ENCODE measurements around the gene CUX1. TPM values are rescaled to one million over a fixed set of nuclear protein-coding genes. Genes with fewer than 3 reads are reported as not detected.

Gene CUX1
- polyA plus RNA-seq, 1 experiment, result 29.7 TPM

DNA sequence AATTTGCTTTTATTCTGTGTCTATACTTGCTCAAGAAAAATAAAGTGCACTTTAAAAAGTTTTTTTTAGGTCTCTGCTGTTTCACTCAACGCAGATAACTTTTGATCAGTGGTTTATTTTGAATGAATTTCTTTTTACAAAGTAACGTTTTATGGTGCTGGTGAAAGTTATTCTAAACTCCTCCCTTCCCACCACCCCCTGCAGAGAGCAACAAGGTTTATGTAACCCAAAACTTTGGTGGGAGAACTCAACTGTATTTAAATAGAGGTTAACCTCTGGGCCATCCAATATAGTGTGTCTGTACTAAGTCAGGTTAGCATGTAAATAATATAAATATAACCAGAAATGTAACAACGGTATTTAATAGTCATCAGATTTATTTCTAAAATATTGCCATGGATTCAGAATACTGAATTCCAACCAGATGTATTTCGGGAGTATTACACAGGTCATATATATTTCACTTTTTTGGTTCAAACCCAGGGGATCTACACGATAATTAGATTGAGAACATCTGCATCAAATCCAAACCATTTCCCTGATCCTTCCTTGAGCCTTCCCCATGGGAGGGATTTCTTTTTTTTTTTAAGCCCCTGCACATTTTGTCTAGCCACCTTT, 3.9 kb upstream of the CUX1 start:
- TF ChIP-seq, protein P1, sequence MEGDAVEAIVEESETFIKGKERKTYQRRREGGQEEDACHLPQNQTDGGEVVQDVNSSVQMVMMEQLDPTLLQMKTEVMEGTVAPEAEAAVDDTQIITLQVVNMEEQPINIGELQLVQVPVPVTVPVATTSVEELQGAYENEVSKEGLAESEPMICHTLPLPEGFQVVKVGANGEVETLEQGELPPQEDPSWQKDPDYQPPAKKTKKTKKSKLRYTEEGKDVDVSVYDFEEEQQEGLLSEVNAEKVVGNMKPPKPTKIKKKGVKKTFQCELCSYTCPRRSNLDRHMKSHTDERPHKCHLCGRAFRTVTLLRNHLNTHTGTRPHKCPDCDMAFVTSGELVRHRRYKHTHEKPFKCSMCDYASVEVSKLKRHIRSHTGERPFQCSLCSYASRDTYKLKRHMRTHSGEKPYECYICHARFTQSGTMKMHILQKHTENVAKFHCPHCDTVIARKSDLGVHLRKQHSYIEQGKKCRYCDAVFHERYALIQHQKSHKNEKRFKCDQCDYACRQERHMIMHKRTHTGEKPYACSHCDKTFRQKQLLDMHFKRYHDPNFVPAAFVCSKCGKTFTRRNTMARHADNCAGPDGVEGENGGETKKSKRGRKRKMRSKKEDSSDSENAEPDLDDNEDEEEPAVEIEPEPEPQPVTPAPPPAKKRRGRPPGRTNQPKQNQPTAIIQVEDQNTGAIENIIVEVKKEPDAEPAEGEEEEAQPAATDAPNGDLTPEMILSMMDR (IDR thresholded peaks at IDR 0.05; ENCODE audit: low read depth, low read length), result no peak
- Histone ChIP-seq H3K27ac (ENCODE audit: low read depth, low read length) (no peak overlapping the region), H3K4me3 (ENCODE audit: low read depth, low read length) (peak overlapping the region; percentile 78), H3K9me3 (ENCODE audit: control insufficient read depth, insufficient read depth, low read length) (no peaks in the 10 kb centered on the region; the same call in 1 of the 2 replicates), H3K27me3 (ENCODE audit: control insufficient read depth, insufficient read depth, low read length) (no peaks in the 10 kb centered on the region)
- POLR2A ChIA-PET, result no interaction called here
- DNase-seq (ENCODE audit: low read depth, low spot score), result no peak
- CTCF ChIA-PET, result interaction anchor here (0.6 to 1.3 kb wide), 3 partner anchors 132 to 238 kb away, joined by 4 to 6 read pairs (median 4); no protein-coding TSS in a partner anchor

GRCh38 chr7:101814081-101814990, 3.1 kb upstream of the CUX1 start:
- CTCF ChIA-PET, result interaction anchor here (0.5 to 1.3 kb wide), 4 partner anchors 8 to 237 kb away, joined by 3 to 6 read pairs (median 4); no protein-coding TSS in a partner anchor
- no peak for DNase-seq (ENCODE audit: low read depth, low spot score)
- H3K4me3 ChIP-seq (ENCODE audit: low read depth, low read length), result peak overlapping the region; percentile 78
- POLR2A ChIA-PET, result no interaction called here
- H3K27me3 ChIP-seq (ENCODE audit: control insufficient read depth, insufficient read depth, low read length), result no peaks in the 10 kb centered on the region
- no peaks in the 10 kb centered on the region; the same call in 1 of the 2 replicates for H3K9me3 ChIP-seq (ENCODE audit: control insufficient read depth, insufficient read depth, low read length)
- H3K27ac ChIP-seq (ENCODE audit: low read depth, low read length), result no peak overlapping the region
- TF ChIP-seq, protein P1 (IDR thresholded peaks at IDR 0.05; ENCODE audit: low read depth, low read length), result peak; percentile 26; the same call in 1 of the 2 replicates

DNA sequence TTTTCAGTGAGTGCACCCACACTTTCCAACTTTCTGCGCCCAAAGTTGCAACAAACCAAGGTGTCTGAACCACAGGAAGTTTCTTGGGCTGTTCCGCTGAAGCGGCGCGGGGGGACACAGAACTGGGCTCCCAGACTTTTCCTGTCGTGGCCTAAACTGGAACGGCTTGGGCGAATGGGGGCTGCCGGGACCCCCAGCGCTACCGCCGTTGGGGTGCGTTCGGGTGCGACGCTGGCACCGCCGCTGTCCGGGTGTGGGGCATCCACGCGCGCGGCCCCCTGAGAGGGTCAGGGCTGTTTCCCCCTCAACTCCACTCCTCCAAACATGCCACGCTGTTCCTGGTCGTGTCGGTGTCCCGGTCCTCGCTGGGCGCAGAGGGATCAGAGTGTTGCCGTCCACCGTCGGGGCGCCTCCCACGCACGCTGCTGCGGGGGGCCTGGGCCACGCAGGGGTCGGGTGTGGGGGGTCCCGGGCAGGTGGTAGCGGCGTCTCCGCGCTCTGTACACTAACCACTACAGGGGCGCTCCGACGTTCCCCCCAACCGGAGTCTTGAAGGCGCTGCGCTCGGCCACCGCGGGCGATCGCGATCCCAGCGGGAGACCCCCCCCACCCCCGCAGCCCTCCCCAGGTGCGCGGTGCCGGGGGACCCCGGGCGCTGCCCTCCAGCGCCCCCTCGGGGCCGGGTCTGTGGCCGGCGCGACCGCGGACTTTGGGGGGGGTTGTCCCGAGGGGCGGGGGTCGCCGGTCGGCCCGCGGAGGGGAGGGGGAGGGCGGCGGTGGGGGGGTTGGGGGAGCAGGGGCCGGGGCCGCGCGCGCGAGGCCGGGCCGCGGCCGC, 2.2 kb upstream of the CUX1 start:
- ChIA-PET CTCF (interaction anchor here (0.5 to 1.3 kb wide), 2 partner anchors 7 to 212 kb away, joined by 3 to 4 read pairs; no protein-coding TSS in a partner anchor), POLR2A (no interaction called here)
- H3K9me3 ChIP-seq (ENCODE audit: control insufficient read depth, insufficient read depth, low read length), result no peaks in the 10 kb centered on the region; the same call in 1 of the 2 replicates
- H3K27me3 ChIP-seq (ENCODE audit: control insufficient read depth, insufficient read depth, low read length), result no peaks in the 10 kb centered on the region
- no peak for DNase-seq (ENCODE audit: low read depth, low spot score)
- TF ChIP-seq, protein P1 (IDR thresholded peaks at IDR 0.05; ENCODE audit: low read depth, low read length), result no peak
- H3K27ac ChIP-seq (ENCODE audit: low read depth, low read length), result no peak overlapping the region
- H3K4me3 ChIP-seq (ENCODE audit: low read depth, low read length), result peak overlapping the region; percentile 78

DNA sequence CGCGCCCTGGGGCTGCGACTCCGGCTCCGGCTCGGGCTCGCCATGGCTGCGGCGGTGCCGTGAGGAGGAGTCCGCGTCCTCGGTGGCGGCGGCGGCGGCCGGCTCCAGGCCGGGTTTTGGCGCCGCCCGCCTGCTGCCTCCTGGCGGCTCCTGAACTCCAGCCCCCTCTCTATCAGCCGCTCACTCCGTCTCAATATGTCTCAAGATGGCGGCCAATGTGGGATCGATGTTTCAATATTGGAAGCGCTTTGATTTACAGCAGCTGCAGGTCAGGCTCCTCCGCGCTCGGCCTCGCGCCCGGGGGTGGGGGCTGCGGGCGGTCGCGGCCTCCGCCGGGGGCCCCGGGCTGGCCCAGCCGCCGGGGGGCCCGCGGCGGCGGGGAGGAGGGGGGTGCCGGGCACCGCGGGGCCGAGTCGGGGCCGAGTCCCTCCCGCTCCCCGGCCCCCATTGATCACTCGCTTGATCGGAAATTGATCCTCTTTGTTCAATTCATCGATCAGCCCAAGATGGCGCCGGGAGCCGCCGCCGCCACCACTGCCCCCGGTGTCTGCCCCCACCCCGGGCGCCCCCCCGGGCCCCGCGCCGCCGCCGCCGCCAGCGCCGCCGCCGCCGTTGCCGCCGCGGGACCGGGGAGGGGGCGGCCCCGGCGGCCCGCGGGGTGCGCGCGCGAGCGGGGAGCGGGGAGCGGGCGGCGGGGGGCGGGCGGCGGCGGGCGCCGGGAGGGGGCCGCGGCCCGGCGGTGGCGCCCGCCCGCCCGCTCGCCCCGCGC, 1.4 kb upstream of the CUX1 start:
- POLR2A ChIA-PET, result no interaction called here
- CTCF ChIA-PET, result no interaction called here
- TF ChIP-seq, protein P1 (IDR thresholded peaks at IDR 0.05; ENCODE audit: low read depth, low read length), result no peak; the same call in 1 of the 2 replicates
- peak; percentile 42 for DNase-seq (ENCODE audit: low read depth, low spot score)
- H3K4me3 ChIP-seq (ENCODE audit: low read depth, low read length), result peak overlapping the region; percentile 78
- H3K27me3 ChIP-seq (ENCODE audit: control insufficient read depth, insufficient read depth, low read length), result no peaks in the 10 kb centered on the region
- H3K9me3 ChIP-seq (ENCODE audit: control insufficient read depth, insufficient read depth, low read length), result no peaks in the 10 kb centered on the region; the same call in 1 of the 2 replicates
- H3K27ac ChIP-seq (ENCODE audit: low read depth, low read length), result no peak overlapping the region

Measured in AG04450 (cell line).